Nephron (organoid): Measurements from ENCODE around the gene POLE3.

Source experiments
- H3K27ac Mint-ChIP-seq, 3 experiments: 2 replicates each; pipeline ENCODE4 v1.8.0; 2020; ENCODE audit warnings: mixed read lengths in 3 of 3, mild to moderate bottlenecking in 2 of 3, moderate library complexity in 1 of 3
- H3K27me3 Mint-ChIP-seq: 2 replicates; pipeline ENCODE4 v1.8.0; 2021; ENCODE audit warnings: low read depth, mild to moderate bottlenecking, moderate library complexity, mixed read lengths
- H3K36me3 Mint-ChIP-seq: 2 replicates; pipeline ENCODE4 v1.8.0; 2020; ENCODE audit warnings: low read depth, mixed read lengths
- H3K4me1 Mint-ChIP-seq: 2 replicates; pipeline ENCODE4 v1.8.0; 2020; ENCODE audit warnings: mixed read lengths
- H3K4me3 Mint-ChIP-seq, 3 experiments: 2 replicates each; pipeline ENCODE4 v1.8.0; 2020; ENCODE audit warnings: mild to moderate bottlenecking in 3 of 3, mixed read lengths in 3 of 3, moderate library complexity in 2 of 3
- H3K9me3 Mint-ChIP-seq: 2 replicates; pipeline ENCODE4 v1.8.0; 2020; ENCODE audit warnings: mixed read lengths
- CTCF ChIP-seq, 3 experiments: fragments of 200-600 bp; sonication (generic); IDR thresholded peaks; one replicate each; pipeline ENCODE4 v1.5.0; 2021; ENCODE audit warnings: antibody characterized with exemption in 3 of 3; ENCODE audit not compliant: unreplicated experiment in 3 of 3

The POLE3 gene

GRCh38 chr9:113376634-113377567 is 33.6 kb downstream of the POLE3 start, which contains the start of gene HDHD3:
HDHD3 (minus strand) TSS chr9:113376986; CDS start chr9:113374354, 2,632 bp downstream.
- Mint-ChIP-seq H3K9me3 (no peaks in the 10 kb centered on the region), H3K36me3 (peaks cover 10% of the 10 kb centered on the region), H3K4me3 (peak within 1 kb of the TSS; percentile 89 to 93 (median 93)), H3K4me1 (peaks cover 20% of the 10 kb centered on the region), H3K27me3 (no peaks in the 10 kb centered on the region), H3K27ac (peak within 1 kb of the TSS; percentile 73 to 94 (median 88))
- no peak for TF ChIP-seq CTCF (IDR thresholded peaks at IDR 0.05; ENCODE audit: unreplicated experiment in 3 of 3)

DNA sequence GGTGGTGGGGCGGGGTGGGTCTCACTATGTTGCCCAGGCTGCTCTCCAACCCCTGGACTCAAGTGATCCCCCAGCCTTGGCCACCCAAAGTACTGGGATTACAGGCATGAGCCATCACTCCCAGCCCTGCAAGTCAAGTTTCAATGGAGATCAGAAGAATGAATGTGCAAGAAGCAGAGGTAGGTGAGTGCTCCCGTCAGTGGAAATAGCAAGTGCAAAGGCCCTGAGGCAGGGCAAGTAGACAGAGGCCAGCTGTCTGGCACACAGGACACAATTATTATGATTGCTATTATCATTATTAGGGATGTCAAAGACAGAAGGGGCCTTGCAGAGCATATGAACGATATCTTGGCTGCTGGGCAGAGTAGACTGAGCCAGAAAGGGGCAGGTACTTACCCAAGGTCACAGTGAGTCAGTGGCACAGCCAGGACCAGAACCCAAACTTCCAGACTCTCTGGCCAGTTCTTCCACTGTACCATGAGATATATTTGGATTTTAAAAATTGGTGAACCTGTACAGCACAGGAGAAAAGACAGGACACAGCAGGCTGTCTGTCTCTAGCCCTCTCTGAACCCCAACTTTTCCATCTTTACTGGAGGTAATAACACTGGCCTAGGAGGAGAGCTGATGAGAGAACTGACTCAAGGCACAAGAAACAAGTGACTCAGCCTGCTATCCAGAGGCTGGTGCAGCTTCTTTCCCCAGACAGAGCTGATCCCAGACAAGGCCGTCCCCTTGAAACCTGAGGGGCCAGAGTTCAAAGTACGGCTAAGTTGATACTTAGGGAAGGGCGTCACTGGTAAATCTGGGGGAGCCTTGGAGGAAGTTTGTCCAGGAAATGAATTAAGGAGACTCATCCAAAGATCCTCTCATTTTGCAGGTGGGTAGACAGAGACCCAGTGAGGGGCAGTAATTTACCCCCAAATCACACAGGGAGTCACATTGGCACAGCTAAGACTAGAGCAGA is 35.1 kb downstream of the POLE3 start:
- H3K9me3 Mint-ChIP-seq: no peaks in the 10 kb centered on the region
- peaks cover 20% of the 10 kb centered on the region for H3K4me1 Mint-ChIP-seq
- peak overlapping the region; percentile 85 to 93 (median 93) for H3K4me3 Mint-ChIP-seq
- TF ChIP-seq CTCF (IDR thresholded peaks at IDR 0.05; ENCODE audit: unreplicated experiment in 3 of 3): no peak
- peaks cover 10% of the 10 kb centered on the region for H3K36me3 Mint-ChIP-seq
- H3K27me3 Mint-ChIP-seq: no peaks in the 10 kb centered on the region
- peak overlapping the region in 2 of 3 experiments; percentile 54 to 88 for H3K27ac Mint-ChIP-seq

GRCh38 chr9:113373676-113374392 is 36.6 kb downstream of the POLE3 start:
- H3K27ac Mint-ChIP-seq: peak overlapping the region in 2 of 3 experiments; percentile 2 to 56
- TF ChIP-seq CTCF (IDR thresholded peaks at IDR 0.05; ENCODE audit: unreplicated experiment in 3 of 3): no peak
- H3K9me3 Mint-ChIP-seq: no peaks in the 10 kb centered on the region
- H3K4me1 Mint-ChIP-seq: peaks cover 8% of the 10 kb centered on the region
- H3K27me3 Mint-ChIP-seq: peaks cover 4% of the 10 kb centered on the region
- peaks cover 10% of the 10 kb centered on the region for H3K36me3 Mint-ChIP-seq
- peak overlapping the region in 1 of 3 experiments; percentile 76 for H3K4me3 Mint-ChIP-seq

DNA sequence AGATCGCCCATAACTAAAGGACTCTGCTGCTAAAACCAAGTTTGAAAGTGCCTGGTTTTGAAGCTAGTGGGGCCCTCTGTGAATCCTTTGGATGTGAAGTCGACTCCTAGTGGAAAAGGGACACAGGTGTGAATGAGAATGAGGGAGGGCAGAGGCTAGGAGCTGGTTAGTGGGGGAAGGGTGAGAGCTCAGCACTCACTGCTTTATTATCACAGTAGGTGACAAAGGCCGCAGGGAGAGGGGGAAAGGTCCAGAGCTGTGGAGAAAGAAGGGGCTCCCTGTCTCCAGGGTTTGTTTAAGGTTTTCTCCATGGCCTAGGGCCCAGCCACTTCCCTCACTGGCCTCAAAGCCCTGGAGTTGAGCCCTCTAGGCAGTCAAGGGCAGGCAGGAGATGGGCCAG is 37.2 kb downstream of the POLE3 start:
- peak overlapping the region in 1 of 3 experiments; percentile 47 for H3K27ac Mint-ChIP-seq
- peaks cover 4% of the 10 kb centered on the region for H3K27me3 Mint-ChIP-seq
- peaks cover 10% of the 10 kb centered on the region for H3K36me3 Mint-ChIP-seq
- no peaks in the 10 kb centered on the region for H3K9me3 Mint-ChIP-seq
- peak overlapping the region in 2 of 3 experiments; percentile 4 to 12 for H3K4me3 Mint-ChIP-seq
- no peak for TF ChIP-seq CTCF (IDR thresholded peaks at IDR 0.05; ENCODE audit: unreplicated experiment in 3 of 3)
- H3K4me1 Mint-ChIP-seq: peaks cover 6% of the 10 kb centered on the region

DNA sequence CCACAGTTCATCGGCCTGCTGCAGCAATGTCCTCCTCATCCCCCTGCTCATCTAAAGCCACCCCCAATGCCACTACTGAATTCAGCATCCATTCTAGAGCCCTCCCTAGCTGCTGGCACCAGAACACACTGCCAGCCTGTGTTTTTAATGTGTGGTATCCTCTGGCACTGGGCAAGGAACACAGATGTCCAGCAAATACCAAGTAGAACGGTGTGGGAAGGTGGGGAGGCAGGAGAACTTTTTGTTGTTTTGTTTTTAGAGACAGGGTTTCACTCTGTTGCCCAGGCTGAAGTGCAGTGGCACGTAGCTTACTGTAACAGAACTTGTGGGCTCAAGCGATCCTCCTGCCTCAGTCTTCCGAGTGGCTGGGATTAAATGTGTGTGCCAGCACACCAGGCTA is 38.4 kb downstream of the POLE3 start:
- Mint-ChIP-seq H3K9me3 (no peaks in the 10 kb centered on the region), H3K36me3 (peaks cover 10% of the 10 kb centered on the region), H3K4me1 (peaks cover 6% of the 10 kb centered on the region), H3K4me3 (no peak overlapping the region), H3K27ac (no peak overlapping the region), H3K27me3 (peaks cover 4% of the 10 kb centered on the region)
- no peak for TF ChIP-seq CTCF (IDR thresholded peaks at IDR 0.05; ENCODE audit: unreplicated experiment in 3 of 3)
